SKM-1 treated with dmso at 0.1 percent for 144 hours (cell line): Measurements from ENCODE around the gene ZBTB24.
"Not testable (repeated sequence)": the region's sequence is repeated elsewhere in the genome, so short reads cannot be mapped to it uniquely, and the experiment has no call there.

ENCODE experiments used
- DNase-seq: peaks from one replicate; lab custom pipeline; 2025; ENCODE audit not compliant: unreplicated experiment; lab: John Stamatoyannopoulos, UW

ZBTB24 gene

GRCh38 chr6:109482905-109483734, at the start of gene ZBTB24:
Gene ZBTB24, minus strand, starts transcription at chr6:109483219. Its CDS starts 1,193 bp downstream, at chr6:109482026.
- DNase-seq = peak; percentile 87

GRCh38 chr6:109531446-109531845, 48.4 kb upstream of the ZBTB24 start:
- DNase-seq = no peak

- no peak for DNase-seq
Measured at GRCh38 chr6:109527989-109528388, 45.0 kb upstream of the ZBTB24 start.

- peak; percentile 48 for DNase-seq
Measured at GRCh38 chr6:109526905-109527628, 44.0 kb upstream of the ZBTB24 start.

GRCh38 chr6:109524129-109524528, 41.1 kb upstream of the ZBTB24 start:
- no peak for DNase-seq

- no peak for DNase-seq
Measured at GRCh38 chr6:109523478-109523877, 40.5 kb upstream of the ZBTB24 start.

GRCh38 chr6:109521080-109521479, 38.1 kb upstream of the ZBTB24 start:
- DNase-seq = peak; percentile 33

GRCh38 chr6:109519647-109520046, 36.6 kb upstream of the ZBTB24 start:
- not testable (repeated sequence) for DNase-seq

GRCh38 chr6:109516929-109517328, 33.9 kb upstream of the ZBTB24 start:
- DNase-seq = no peak

GRCh38 chr6:109515781-109516409, 32.9 kb upstream of the ZBTB24 start:
- no peak for DNase-seq

GRCh38 chr6:109514946-109515345, 31.9 kb upstream of the ZBTB24 start:
- DNase-seq = no peak

GRCh38 chr6:109513571-109514071, 30.6 kb upstream of the ZBTB24 start:
- DNase-seq = no peak

GRCh38 chr6:109512271-109512817, 29.3 kb upstream of the ZBTB24 start:
- DNase-seq = no peak

GRCh38 chr6:109511832-109512231, 28.8 kb upstream of the ZBTB24 start:
- no peak for DNase-seq

GRCh38 chr6:109510358-109510757, 27.3 kb upstream of the ZBTB24 start:
- DNase-seq = no peak

- no peak for DNase-seq
Measured at GRCh38 chr6:109508166-109508860, 25.3 kb upstream of the ZBTB24 start.

GRCh38 chr6:109507490-109508072, 24.6 kb upstream of the ZBTB24 start:
- no peak for DNase-seq

- DNase-seq = no peak
Measured at GRCh38 chr6:109506841-109507240, 23.8 kb upstream of the ZBTB24 start.

- no peak for DNase-seq
Measured at GRCh38 chr6:109506314-109506713, 23.3 kb upstream of the ZBTB24 start.
